Astrocyte of the cerebellum (primary cell): ENCODE measurements around the gene FRAT2.

Source experiments
- DNase-seq: peaks from one replicate; pipeline ENCODE4 v3.0.0-alpha.2; 2011; ENCODE audit warnings: low read depth
- H3K4me3 ChIP-seq: 2 replicates; pipeline ENCODE4 v1.5.1; 2011; ENCODE audit warnings: mild to moderate bottlenecking, low read depth, low read length, moderate library complexity
- in situ Hi-C: cut with HindIII; loops from 2 replicates; pipeline ENCODE4 v1.10.0; 2017; ENCODE audit warnings: low sequenced_read_pairs
- TF ChIP-seq, protein P1 (sequence below): IDR thresholded peaks from 2 replicates; pipeline ENCODE4 v1.5.1; 2012; ENCODE audit warnings: low read length, low read depth, moderate library complexity, mild to moderate bottlenecking; ENCODE audit errors: missing control alignments

The FRAT2 gene

DNA sequence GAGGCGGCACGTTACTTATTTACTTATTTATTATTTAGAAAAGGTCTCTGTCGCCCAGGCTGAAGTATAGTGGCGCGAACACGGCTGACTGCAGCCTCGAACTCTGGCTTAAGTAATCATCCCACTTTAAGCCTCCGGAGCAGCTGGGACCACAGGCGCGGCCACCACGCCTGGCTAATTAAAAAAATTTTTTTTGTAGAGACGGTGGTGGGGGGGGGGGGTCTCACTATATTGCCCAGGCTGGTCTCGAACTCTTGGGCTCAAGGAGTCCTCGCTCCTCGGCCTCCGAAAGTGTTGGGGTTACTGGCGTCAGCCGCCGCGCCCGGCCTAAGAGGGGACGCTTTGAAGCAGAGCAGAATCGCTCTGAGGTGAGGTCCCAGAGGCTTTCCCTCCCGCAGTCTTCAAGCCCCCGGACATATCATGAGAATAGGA is 675 bp upstream of the FRAT2 start:
- peak overlapping the region; percentile 65 for H3K4me3 ChIP-seq
- in situ Hi-C loops, result no loop called here
- no peak for DNase-seq

DNA sequence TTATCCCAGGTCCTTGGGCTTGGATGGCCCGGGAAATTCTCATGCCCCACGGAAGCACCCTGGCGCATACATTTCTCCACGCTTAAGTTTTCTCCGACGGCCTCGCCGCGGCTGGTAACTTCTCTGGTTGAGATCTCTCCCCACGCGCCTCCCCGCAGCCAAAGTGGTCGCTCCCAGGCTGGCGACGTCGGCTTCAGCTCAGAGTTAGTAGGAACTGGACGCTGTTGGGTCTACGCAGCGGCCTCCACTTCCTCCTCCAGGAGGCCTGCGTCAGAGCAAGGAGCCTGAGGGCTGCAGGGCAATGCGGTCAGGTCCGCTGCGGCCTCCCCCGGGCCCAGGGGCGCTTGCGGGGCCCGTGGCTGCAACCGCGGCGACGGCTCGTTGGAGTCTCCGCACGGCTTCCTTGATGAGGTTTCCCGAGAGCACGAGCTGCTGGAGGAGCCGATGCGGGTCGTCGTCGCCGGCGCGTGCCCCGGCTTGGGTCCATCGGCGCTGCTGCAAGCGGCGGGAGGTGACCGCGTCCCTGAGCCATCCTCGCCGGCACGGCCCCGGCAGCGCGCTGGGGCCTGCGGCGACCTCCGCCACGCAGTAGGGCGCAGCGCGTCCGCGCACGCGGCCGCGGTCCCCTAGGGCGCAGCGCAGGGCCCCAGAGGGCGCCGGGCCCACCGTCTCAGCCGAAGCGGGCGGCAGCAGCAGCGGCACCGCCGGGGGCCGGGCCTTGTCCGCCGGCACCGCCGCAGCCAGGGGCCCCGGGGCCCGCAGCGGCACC is 744 bp downstream of the FRAT2 start:
- TF ChIP-seq, protein P1, sequence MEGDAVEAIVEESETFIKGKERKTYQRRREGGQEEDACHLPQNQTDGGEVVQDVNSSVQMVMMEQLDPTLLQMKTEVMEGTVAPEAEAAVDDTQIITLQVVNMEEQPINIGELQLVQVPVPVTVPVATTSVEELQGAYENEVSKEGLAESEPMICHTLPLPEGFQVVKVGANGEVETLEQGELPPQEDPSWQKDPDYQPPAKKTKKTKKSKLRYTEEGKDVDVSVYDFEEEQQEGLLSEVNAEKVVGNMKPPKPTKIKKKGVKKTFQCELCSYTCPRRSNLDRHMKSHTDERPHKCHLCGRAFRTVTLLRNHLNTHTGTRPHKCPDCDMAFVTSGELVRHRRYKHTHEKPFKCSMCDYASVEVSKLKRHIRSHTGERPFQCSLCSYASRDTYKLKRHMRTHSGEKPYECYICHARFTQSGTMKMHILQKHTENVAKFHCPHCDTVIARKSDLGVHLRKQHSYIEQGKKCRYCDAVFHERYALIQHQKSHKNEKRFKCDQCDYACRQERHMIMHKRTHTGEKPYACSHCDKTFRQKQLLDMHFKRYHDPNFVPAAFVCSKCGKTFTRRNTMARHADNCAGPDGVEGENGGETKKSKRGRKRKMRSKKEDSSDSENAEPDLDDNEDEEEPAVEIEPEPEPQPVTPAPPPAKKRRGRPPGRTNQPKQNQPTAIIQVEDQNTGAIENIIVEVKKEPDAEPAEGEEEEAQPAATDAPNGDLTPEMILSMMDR, result no peak
- in situ Hi-C loops, result no loop called here
- peak overlapping the region; percentile 65 for H3K4me3 ChIP-seq
- DNase-seq, result no peak

More for the DNA sequence above, 675 bp upstream of the FRAT2 start:
- TF ChIP-seq, protein P1, result no peak

DNA sequence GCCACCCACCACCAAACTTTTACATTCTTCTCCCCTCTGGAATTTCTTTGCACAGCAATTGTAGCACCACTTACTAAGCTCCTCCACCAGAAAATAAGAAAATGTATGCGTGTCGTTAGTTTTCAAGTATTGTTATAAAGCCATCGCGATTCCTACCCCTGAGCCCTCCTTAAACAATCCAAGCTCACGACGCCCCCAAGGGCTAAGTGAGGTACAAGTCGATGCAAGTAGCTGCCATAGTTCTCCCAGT is 1.3 kb downstream of the FRAT2 start:
- TF ChIP-seq, protein P1, result peak; percentile 28
- H3K4me3 ChIP-seq, result peak overlapping the region; percentile 65
- in situ Hi-C loops, result no loop called here
- peak; percentile 22 for DNase-seq

DNA sequence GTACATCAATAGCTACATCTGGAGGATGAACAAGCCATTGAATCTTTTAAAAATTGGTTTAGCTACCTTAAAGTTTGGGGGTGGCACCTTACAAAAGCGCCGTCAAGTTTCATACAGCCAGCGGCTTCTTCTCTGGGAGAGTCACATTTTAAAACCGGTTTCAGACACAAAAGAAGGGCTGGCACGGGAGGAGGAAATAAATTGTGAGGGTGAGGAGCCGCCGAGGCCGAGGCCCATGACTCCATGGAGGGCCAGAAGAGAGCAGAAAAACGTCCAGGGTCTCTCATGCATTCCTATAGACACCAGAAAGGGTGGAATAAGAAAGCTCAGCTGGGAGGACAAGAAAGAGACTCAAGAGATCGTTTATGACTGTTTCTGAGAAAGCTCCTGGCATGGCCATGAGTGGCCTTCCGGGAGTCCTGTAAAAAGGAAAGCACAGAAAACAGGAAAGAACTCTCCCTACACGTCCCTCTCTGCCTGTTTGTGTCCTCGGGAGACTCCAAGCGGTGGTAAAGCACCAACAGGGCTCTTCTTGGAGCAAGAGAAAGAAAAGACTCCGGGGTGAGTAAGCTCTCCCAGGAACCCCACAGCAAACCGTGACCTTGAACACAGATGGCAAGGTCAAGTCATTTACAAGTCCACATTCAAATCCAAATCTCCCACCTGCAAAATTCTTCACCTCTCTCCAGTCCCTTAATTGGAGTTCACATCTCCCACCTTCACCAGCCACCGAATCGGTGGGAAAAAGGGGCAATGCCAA is 1.8 kb downstream of the FRAT2 start:
- peak overlapping the region; percentile 65 for H3K4me3 ChIP-seq
- peak; percentile 53 for DNase-seq
- TF ChIP-seq, protein P1, result peak; percentile 43
- in situ Hi-C loops, result no loop called here

DNA sequence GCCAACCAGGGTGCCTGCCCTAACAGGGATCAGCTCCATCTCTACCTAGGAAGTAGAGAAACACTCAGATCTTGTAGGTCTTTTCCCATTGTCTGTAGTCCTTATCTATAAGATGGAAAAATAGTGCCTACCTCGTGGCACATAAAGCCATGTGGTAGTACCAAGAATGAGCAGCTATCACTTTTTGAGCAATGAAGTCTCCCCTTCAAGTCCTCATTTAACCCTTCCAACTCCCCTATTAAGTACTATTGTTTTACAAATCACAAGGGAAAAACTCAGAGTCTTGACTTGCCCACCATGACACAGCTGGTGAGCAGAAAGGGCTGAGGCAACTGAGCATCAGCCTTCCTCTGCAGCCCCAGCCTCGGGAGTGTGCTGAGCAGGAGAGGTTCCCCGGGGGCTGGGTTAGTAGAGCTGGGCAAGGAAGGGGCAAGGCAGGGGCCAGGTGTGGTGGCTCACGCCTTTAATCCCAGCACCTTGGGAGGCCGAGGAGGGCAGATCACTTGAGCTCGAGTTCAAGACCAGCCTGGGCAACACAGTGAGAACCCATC is 3.3 kb downstream of the FRAT2 start:
- in situ Hi-C loops, result no loop called here
- H3K4me3 ChIP-seq, result no peak overlapping the region
- TF ChIP-seq, protein P1, result no peak
- no peak for DNase-seq

DNA sequence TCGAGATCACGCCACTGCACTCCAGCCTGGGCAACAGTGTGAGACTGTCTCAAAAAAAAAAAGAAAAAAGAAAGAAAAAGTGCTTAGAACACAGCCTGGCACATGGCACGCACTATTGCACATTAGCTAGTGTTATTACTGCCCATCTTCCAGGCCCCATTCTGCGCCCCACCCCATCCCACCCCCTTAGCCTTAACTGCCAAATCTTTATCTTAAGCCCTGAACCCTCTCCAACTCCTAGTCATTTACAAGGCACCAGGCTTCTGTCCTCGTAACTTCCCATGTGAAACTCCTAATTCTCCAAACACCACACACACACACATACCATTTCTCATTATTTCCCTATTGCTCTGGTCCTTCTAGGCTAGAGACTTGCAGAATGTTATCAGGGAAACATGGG is 4.8 kb downstream of the FRAT2 start:
- no peak for DNase-seq
- in situ Hi-C loops, result no loop called here
- no peak overlapping the region for H3K4me3 ChIP-seq
- TF ChIP-seq, protein P1, result no peak
